ENCODE measurements around the gene ZYG11B. TPM values are rescaled to one million over a fixed set of nuclear protein-coding genes. Genes with fewer than 3 reads are reported as not detected.

Gene ZYG11B
- total and polyA plus RNA-seq, 2 of the 13 experiments (the other 11 are each of a cell fraction or from before 2014, with no cell fraction given): 6.9 to 17.9 TPM

GRCh38 chr1:52702886-52703787 is 23.1 kb upstream of the ZYG11B start (continued):
- TF ChIP-seq, protein P1, sequence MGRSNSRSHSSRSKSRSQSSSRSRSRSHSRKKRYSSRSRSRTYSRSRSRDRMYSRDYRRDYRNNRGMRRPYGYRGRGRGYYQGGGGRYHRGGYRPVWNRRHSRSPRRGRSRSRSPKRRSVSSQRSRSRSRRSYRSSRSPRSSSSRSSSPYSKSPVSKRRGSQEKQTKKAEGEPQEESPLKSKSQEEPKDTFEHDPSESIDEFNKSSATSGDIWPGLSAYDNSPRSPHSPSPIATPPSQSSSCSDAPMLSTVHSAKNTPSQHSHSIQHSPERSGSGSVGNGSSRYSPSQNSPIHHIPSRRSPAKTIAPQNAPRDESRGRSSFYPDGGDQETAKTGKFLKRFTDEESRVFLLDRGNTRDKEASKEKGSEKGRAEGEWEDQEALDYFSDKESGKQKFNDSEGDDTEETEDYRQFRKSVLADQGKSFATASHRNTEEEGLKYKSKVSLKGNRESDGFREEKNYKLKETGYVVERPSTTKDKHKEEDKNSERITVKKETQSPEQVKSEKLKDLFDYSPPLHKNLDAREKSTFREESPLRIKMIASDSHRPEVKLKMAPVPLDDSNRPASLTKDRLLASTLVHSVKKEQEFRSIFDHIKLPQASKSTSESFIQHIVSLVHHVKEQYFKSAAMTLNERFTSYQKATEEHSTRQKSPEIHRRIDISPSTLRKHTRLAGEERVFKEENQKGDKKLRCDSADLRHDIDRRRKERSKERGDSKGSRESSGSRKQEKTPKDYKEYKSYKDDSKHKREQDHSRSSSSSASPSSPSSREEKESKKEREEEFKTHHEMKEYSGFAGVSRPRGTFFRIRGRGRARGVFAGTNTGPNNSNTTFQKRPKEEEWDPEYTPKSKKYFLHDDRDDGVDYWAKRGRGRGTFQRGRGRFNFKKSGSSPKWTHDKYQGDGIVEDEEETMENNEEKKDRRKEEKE (IDR thresholded peaks at IDR 0.05): no peak
- no peak for TF ChIP-seq NR2F2 (IDR thresholded peaks at IDR 0.05; ENCODE audit: borderline replicate concordance, low read depth)
- TF ChIP-seq ZFP90 (CRISPR knock-in tag; IDR thresholded peaks at IDR 0.05; ENCODE audit: borderline replicate concordance): peak; percentile 91
- no peak for TF ChIP-seq ZNF160 (CRISPR knock-in tag; IDR thresholded peaks at IDR 0.05)
- TF ChIP-seq SIX4 (CRISPR knock-in tag; IDR thresholded peaks at IDR 0.05): 0 out of 2 replicates have a peak, but pooled peaks have one; percentile 17
- TF ChIP-seq, protein P2, sequence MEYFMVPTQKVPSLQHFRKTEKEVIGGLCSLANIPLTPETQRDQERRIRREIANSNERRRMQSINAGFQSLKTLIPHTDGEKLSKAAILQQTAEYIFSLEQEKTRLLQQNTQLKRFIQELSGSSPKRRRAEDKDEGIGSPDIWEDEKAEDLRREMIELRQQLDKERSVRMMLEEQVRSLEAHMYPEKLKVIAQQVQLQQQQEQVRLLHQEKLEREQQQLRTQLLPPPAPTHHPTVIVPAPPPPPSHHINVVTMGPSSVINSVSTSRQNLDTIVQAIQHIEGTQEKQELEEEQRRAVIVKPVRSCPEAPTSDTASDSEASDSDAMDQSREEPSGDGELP (IDR thresholded peaks at IDR 0.05; ENCODE audit: borderline replicate concordance, low read depth): peak; percentile 76
- peak; percentile 65; the same call in 1 of the 2 replicates for TF ChIP-seq GATAD1 (CRISPR knock-in tag; IDR thresholded peaks at IDR 0.05)
- TF ChIP-seq STAG1 (CRISPR knock-in tag; IDR thresholded peaks at IDR 0.05): no peak
- TF ChIP-seq MIER3 (CRISPR knock-in tag; IDR thresholded peaks at IDR 0.05; ENCODE audit: borderline replicate concordance): no peak
- no peak for TF ChIP-seq TCF12 (IDR thresholded peaks at IDR 0.05)
- TF ChIP-seq TCF12 (CRISPR knock-in tag; IDR thresholded peaks at IDR 0.05): peak; percentile 20; the same call in 1 of the 2 replicates
- TF ChIP-seq ADNP (CRISPR knock-in tag; IDR thresholded peaks at IDR 0.05): no peak
- no peak for TF ChIP-seq ZNF180 (CRISPR knock-in tag; IDR thresholded peaks at IDR 0.05; ENCODE audit: borderline replicate concordance, low read depth)
- no peak; the same call in 1 of the 2 replicates for TF ChIP-seq NCOR1 (IDR thresholded peaks at IDR 0.05; ENCODE audit: borderline replicate concordance, low read length)
- TF ChIP-seq THAP7 (CRISPR knock-in tag; IDR thresholded peaks at IDR 0.05): 0 out of 2 replicates have a peak, but pooled peaks have one; percentile 39
- no peak for TF ChIP-seq SRSF9 (IDR thresholded peaks at IDR 0.05; ENCODE audit: borderline replicate concordance, insufficient read depth, low read depth, low read length, poor library complexity, severe bottlenecking)
- TF ChIP-seq, protein P3, sequence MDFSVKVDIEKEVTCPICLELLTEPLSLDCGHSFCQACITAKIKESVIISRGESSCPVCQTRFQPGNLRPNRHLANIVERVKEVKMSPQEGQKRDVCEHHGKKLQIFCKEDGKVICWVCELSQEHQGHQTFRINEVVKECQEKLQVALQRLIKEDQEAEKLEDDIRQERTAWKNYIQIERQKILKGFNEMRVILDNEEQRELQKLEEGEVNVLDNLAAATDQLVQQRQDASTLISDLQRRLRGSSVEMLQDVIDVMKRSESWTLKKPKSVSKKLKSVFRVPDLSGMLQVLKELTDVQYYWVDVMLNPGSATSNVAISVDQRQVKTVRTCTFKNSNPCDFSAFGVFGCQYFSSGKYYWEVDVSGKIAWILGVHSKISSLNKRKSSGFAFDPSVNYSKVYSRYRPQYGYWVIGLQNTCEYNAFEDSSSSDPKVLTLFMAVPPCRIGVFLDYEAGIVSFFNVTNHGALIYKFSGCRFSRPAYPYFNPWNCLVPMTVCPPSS (IDR thresholded peaks at IDR 0.05): no peak
- TF ChIP-seq, protein P4, sequence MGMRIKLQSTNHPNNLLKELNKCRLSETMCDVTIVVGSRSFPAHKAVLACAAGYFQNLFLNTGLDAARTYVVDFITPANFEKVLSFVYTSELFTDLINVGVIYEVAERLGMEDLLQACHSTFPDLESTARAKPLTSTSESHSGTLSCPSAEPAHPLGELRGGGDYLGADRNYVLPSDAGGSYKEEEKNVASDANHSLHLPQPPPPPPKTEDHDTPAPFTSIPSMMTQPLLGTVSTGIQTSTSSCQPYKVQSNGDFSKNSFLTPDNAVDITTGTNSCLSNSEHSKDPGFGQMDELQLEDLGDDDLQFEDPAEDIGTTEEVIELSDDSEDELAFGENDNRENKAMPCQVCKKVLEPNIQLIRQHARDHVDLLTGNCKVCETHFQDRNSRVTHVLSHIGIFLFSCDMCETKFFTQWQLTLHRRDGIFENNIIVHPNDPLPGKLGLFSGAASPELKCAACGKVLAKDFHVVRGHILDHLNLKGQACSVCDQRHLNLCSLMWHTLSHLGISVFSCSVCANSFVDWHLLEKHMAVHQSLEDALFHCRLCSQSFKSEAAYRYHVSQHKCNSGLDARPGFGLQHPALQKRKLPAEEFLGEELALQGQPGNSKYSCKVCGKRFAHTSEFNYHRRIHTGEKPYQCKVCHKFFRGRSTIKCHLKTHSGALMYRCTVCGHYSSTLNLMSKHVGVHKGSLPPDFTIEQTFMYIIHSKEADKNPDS (CRISPR knock-in tag; IDR thresholded peaks at IDR 0.05): peak; percentile 89
- 0 out of 2 replicates have a peak, but pooled peaks have one; percentile 59 for TF ChIP-seq ZNF773 (CRISPR knock-in tag; IDR thresholded peaks at IDR 0.05; ENCODE audit: borderline replicate concordance)

All from HepG2 (cell line).